Tibial nerve (tissue), 4 donors: Measurements from ENCODE around the gene NUDT9. TPM values are rescaled to one million over a fixed set of nuclear protein-coding genes. Genes with fewer than 3 reads are reported as not detected.
"Not testable (repeated sequence)": the region's sequence is repeated elsewhere in the genome, so short reads cannot be mapped to it uniquely, and the experiment has no call there.

Experiments
- DNase-seq, 2 donors: peaks; one replicate each; pipeline ENCODE4 v3.0.0-alpha.2; 2019; ENCODE audit warnings: low spot score in 2 of 2
- H3K27ac ChIP-seq, 4 donors: fragments of 200-600 bp; sonication (generic) in 3 of 4; one replicate each; pipeline ENCODE4 v1.5.1; 2017 to 2019; ENCODE audit warnings: mild to moderate bottlenecking in 1 of 4
- H3K27me3 ChIP-seq, 2 donors: fragments of 200-600 bp; sonication (generic) in 1 of 2; one replicate each; pipeline versions ENCODE4 v1.5.1 to v1.6.0; 2017 to 2019
- H3K36me3 ChIP-seq, 3 donors: fragments of 200-600 bp; sonication (generic); one replicate each; pipeline ENCODE4 v1.5.1; 2018 to 2019
- H3K4me1 ChIP-seq, 4 donors: fragments of 200-600 bp; sonication (generic) in 3 of 4; one replicate each; pipeline ENCODE4 v1.5.1; 2017 to 2019
- H3K4me3 ChIP-seq, 4 donors: fragments of 200-600 bp; sonication (generic) in 3 of 4; one replicate each; pipeline ENCODE4 v1.5.1; 2017 to 2019; ENCODE audit warnings: mild to moderate bottlenecking in 1 of 4, moderate library complexity in 1 of 4
- H3K9me3 ChIP-seq, 4 donors: fragments of 200-600 bp; sonication (generic) in 3 of 4; one replicate each; pipeline ENCODE4 v1.5.1; 2017 to 2019
- EP300 ChIP-seq, 2 donors: sonication (generic); formaldehyde crosslinking; IDR thresholded peaks; one replicate each; pipeline ENCODE4 v1.6.1; 2017; ENCODE audit warnings: antibody characterized with exemption in 2 of 2, mild to moderate bottlenecking in 1 of 2
- POLR2A ChIP-seq, 2 donors: fragments of 450-650 bp; IDR thresholded peaks; one replicate each; pipeline ENCODE4 v1.6.1; 2017; ENCODE audit warnings: antibody characterized with exemption in 2 of 2, mild to moderate bottlenecking in 2 of 2, moderate library complexity in 2 of 2
- WGBS, 2 donors: methylation state at CpG; one replicate each; pipeline ENCODE4 v1.1.5; 2018; 5-methylcytosine and 5-hydroxymethylcytosine counted together
- total RNA-seq, 4 donors: library from RNA; depleted of rRNA; stranded (reverse); fragments of >200 nt; gene quantifications; one replicate each; pipeline ENCODE4 v1.1.0, GENCODE V29; 2016
- TF ChIP-seq, protein P1 (sequence below), 5 experiments: fragments of 200-600 bp in 3 of 5; fragments of 450-650 bp in 2 of 5; sonication (generic) in 3 of 5; IDR thresholded peaks; one replicate each; pipeline ENCODE4 v1.5.1; 2016 to 2019; ENCODE audit warnings: antibody characterized with exemption in 5 of 5, mild to moderate bottlenecking in 3 of 5, moderate library complexity in 2 of 5

The NUDT9 gene
- total RNA-seq, 4 donors from 2014 or later: 15.0 to 33.3 (median 24.5) TPM

DNA sequence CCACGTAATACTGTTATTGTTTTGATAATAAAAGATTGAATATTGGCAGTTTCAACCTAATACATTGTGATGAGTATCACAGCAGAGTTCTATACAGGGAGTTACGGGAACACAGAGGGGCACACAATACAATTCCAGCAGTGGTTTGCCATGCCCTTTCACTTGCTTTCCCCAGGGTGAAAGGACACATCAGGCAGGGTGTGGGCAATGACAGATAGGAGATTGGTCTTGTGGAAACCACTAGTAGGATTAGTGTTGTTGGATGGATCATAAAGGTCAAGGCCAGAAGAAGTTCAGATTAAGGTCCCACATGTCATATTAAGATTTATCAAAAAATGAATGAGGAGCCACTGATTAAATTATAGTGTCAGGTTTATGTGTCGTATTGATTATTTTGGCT is 39.4 kb upstream of the NUDT9 start:
- TF ChIP-seq, protein P1, sequence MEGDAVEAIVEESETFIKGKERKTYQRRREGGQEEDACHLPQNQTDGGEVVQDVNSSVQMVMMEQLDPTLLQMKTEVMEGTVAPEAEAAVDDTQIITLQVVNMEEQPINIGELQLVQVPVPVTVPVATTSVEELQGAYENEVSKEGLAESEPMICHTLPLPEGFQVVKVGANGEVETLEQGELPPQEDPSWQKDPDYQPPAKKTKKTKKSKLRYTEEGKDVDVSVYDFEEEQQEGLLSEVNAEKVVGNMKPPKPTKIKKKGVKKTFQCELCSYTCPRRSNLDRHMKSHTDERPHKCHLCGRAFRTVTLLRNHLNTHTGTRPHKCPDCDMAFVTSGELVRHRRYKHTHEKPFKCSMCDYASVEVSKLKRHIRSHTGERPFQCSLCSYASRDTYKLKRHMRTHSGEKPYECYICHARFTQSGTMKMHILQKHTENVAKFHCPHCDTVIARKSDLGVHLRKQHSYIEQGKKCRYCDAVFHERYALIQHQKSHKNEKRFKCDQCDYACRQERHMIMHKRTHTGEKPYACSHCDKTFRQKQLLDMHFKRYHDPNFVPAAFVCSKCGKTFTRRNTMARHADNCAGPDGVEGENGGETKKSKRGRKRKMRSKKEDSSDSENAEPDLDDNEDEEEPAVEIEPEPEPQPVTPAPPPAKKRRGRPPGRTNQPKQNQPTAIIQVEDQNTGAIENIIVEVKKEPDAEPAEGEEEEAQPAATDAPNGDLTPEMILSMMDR (IDR thresholded peaks at IDR 0.05): no peak
- no peak for TF ChIP-seq POLR2A (IDR thresholded peaks at IDR 0.05)
- TF ChIP-seq EP300 (IDR thresholded peaks at IDR 0.05): no peak
- Histone ChIP-seq H3K27ac (peak overlapping the region in 1 of 4 donors; percentile 28), H3K27me3 (no peaks in the 10 kb centered on the region), H3K4me1 (peaks cover 0 to 7% (median 0%) of the 10 kb centered on the region in 4 donors), H3K9me3 (peaks cover 0 to 4% (median 0%) of the 10 kb centered on the region in 4 donors), H3K4me3 (no peak overlapping the region), H3K36me3 (peaks cover 0 to 47% (median 0%) of the 10 kb centered on the region in 3 donors)
- 56 to 66% methylated on average over 3 of the region's 3 CpGs for WGBS, 2 donors
- no peak for DNase-seq

DNA sequence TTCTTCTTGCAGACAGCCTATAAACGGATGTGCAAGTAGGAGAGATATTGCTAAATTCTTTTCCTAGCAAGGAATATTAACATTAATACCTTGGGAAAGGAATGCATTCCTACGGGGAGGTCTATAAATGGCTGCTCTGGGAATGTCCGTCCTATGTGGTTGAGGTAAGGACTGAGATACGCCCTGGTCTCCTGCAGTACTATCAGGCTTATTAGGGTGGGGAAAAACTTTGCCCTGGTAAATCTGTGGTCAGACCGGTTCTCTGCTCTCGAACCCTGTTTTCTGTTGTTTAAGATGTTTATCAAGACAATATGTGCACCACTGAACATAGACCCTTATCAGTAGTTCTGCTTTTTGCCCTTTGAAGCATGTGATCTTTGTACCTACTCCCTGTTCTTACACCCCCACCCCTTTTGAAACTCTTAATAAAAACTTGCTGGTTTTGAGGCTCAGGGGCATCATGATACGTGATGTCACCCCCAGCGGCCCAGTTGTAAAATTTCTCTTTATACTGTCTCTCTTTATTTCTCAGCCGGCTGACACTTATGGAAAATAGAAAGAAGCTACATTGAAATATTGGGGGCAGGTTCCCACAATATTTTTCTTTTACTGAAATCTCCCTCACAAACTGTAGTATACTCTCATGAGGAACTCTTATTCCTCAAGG is 37.8 kb upstream of the NUDT9 start:
- not testable (repeated sequence) for H3K4me3 ChIP-seq, DNase-seq, H3K27ac ChIP-seq, H3K27me3 ChIP-seq
- Histone ChIP-seq H3K9me3 (peaks cover 0 to 13% (median 0%) of the 10 kb centered on the region in 4 donors), H3K36me3 (peaks cover 0 to 53% (median 0%) of the 10 kb centered on the region in 3 donors), H3K4me1 (peaks cover 0 to 23% (median 2%) of the 10 kb centered on the region in 4 donors)
- WGBS, 2 donors: 85 to 91% methylated on average over 9 of the region's 9 CpGs

DNA sequence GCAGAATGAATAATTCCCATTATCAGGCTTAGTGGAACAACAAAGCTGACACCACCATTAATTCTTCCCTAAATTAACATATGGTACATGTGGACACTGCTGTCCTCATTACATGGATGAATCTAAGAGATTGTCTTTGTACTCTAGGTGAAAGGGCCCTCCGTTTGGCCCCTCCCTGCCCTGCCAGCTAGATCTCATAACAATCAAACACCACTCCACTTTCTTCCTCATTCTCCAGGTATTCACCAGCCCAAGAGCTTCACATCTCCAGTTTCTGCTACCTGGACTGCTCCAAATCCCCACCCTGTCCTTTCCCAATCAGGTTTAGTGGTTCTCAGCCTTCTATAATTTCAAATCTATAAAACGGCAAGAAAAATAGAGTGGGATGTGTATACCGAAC is 35.1 kb upstream of the NUDT9 start:
- Histone ChIP-seq H3K9me3 (peaks cover 0 to 13% (median 0%) of the 10 kb centered on the region in 4 donors), H3K4me1 (peaks cover 0 to 33% (median 6%) of the 10 kb centered on the region in 4 donors), H3K27me3 (no peaks in the 10 kb centered on the region), H3K4me3 (no peak overlapping the region), H3K36me3 (peaks cover 0 to 35% (median 0%) of the 10 kb centered on the region in 3 donors), H3K27ac (no peak overlapping the region)
- TF ChIP-seq EP300 (IDR thresholded peaks at IDR 0.05) (no peak), POLR2A (IDR thresholded peaks at IDR 0.05) (no peak)
- TF ChIP-seq, protein P1 (IDR thresholded peaks at IDR 0.05): no peak
- DNase-seq: no peak
- WGBS, 2 donors: 96 to 99% methylated on average over 3 of the region's 3 CpGs

DNA sequence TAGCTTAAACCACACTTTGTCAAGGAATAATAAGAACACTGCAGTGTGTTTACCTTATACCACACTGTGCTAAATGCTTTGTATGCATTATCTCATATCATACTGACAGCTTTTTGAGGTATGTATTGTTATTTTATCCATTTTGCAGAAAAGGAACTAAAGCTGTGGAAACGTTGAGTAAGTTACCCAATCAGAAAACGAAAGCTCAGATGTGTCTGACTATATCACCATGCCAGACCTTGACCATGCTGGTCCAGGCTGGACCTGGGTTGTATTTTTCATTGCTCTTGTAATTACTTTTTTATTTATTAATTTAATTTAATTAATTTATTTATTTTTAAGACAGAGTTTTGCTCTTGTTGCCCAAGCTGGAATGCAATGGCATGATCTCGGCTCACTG is 33.5 kb upstream of the NUDT9 start:
- WGBS, 2 donors: 82 to 84% methylated on average over 3 of the region's 3 CpGs
- TF ChIP-seq EP300 (IDR thresholded peaks at IDR 0.05) (no peak), POLR2A (IDR thresholded peaks at IDR 0.05) (no peak)
- TF ChIP-seq, protein P1 (IDR thresholded peaks at IDR 0.05): no peak
- Histone ChIP-seq H3K27me3 (no peaks in the 10 kb centered on the region), H3K27ac (no peak overlapping the region), H3K4me3 (peak overlapping the region in 3 of 4 donors; percentile 51 to 69 (median 61)), H3K9me3 (peaks cover 0 to 13% (median 0%) of the 10 kb centered on the region in 4 donors), H3K4me1 (peaks cover 0 to 29% (median 6%) of the 10 kb centered on the region in 4 donors), H3K36me3 (peaks cover 0 to 35% (median 0%) of the 10 kb centered on the region in 3 donors)
- DNase-seq: no peak

DNA sequence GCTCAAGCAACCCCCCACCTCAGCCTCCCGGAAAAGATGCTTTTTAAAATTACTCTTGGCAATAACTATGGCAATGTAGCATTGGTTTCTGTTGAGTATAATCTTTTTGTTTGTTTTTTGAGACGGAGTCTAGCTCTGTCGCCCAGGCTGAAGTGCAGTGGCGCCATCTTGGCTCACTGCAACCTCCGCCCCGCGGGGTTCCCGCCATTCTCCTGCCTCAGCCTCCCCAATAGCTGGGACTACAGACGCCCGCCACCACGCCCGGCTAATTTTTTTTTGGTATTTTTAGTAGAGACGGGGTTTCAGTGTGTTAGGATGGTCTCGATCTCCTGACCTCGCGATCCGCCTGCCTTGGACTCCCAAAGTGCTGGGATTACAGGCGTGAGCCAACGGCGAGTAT is 32.3 kb upstream of the NUDT9 start:
- peak overlapping the region in 3 of 4 donors; percentile 88 to 95 (median 93) for H3K27ac ChIP-seq
- 76 to 80% methylated on average over 20 of the region's 20 CpGs for WGBS, 2 donors
- not testable (repeated sequence) for DNase-seq

DNA sequence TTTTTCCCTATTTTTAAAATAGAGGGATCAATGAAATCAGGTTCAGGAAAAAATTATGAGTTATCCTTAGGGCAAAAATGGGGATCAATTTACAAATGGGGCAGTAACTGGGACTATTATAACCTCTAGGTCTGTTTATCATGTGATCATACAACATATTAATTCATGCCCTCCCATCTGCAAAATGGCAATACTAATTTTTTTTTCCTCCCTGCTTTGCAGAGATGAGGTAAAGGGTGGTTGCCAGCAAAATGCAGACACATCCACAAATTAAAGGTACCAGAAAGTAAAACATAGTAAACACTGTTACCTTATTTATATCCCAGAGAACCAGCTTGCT is 31.9 kb upstream of the NUDT9 start:
- TF ChIP-seq, protein P1 (IDR thresholded peaks at IDR 0.05): no peak
- TF ChIP-seq POLR2A (IDR thresholded peaks at IDR 0.05): no peak
- no peak for TF ChIP-seq EP300 (IDR thresholded peaks at IDR 0.05)
- H3K36me3 ChIP-seq: peaks cover 0 to 22% (median 0%) of the 10 kb centered on the region in 3 donors
- DNase-seq: no peak
- H3K9me3 ChIP-seq: peaks cover 0 to 13% (median 0%) of the 10 kb centered on the region in 4 donors
- peak overlapping the region; percentile 88 to 95 (median 92) for H3K27ac ChIP-seq
- no peaks in the 10 kb centered on the region for H3K27me3 ChIP-seq
- H3K4me3 ChIP-seq: peak overlapping the region; percentile 51 to 69 (median 58)
- peaks cover 0 to 29% (median 6%) of the 10 kb centered on the region in 4 donors for H3K4me1 ChIP-seq

More for the DNA sequence above, 32.3 kb upstream of the NUDT9 start:
- Histone ChIP-seq H3K4me1 (peaks cover 0 to 29% (median 6%) of the 10 kb centered on the region in 4 donors), H3K4me3 (peak overlapping the region; percentile 51 to 69 (median 58)), H3K36me3 (peaks cover 0 to 27% (median 0%) of the 10 kb centered on the region in 3 donors), H3K9me3 (peaks cover 0 to 13% (median 0%) of the 10 kb centered on the region in 4 donors)
- not testable (repeated sequence) for H3K27me3 ChIP-seq
